Thyroid gland (tissue), 4 donors: Measurements from ENCODE around the gene OR6C1.

Experiments
- POLR2A ChIP-seq, 2 donors: fragments of 450-650 bp; IDR thresholded peaks; one replicate each; pipeline ENCODE4 v1.6.1; 2017; ENCODE audit warnings: antibody characterized with exemption in 2 of 2, mild to moderate bottlenecking in 2 of 2, moderate library complexity in 1 of 2
- TF ChIP-seq, protein P1 (sequence below), 6 experiments: fragments of 200-600 bp in 3 of 6; fragments of 450-650 bp in 3 of 6; sonication (generic) in 3 of 6; IDR thresholded peaks; one replicate each; pipeline ENCODE4 v1.5.1; 2016 to 2019; ENCODE audit warnings: antibody characterized with exemption in 6 of 6, mild to moderate bottlenecking in 2 of 6, inconsistent platforms in 1 of 6, moderate library complexity in 1 of 6

GRCh38 chr12:55336002-55336401, 21.9 kb downstream of the OR6C1 start:
- TF ChIP-seq, protein P1, sequence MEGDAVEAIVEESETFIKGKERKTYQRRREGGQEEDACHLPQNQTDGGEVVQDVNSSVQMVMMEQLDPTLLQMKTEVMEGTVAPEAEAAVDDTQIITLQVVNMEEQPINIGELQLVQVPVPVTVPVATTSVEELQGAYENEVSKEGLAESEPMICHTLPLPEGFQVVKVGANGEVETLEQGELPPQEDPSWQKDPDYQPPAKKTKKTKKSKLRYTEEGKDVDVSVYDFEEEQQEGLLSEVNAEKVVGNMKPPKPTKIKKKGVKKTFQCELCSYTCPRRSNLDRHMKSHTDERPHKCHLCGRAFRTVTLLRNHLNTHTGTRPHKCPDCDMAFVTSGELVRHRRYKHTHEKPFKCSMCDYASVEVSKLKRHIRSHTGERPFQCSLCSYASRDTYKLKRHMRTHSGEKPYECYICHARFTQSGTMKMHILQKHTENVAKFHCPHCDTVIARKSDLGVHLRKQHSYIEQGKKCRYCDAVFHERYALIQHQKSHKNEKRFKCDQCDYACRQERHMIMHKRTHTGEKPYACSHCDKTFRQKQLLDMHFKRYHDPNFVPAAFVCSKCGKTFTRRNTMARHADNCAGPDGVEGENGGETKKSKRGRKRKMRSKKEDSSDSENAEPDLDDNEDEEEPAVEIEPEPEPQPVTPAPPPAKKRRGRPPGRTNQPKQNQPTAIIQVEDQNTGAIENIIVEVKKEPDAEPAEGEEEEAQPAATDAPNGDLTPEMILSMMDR (IDR thresholded peaks at IDR 0.05) = no peak
- no peak for TF ChIP-seq POLR2A (IDR thresholded peaks at IDR 0.05)
